GM18870 (cell line): ENCODE data around the gene SYNDIG1.

ENCODE experiments used
- ATAC-seq: cut with Tn5 transposase; IDR thresholded peaks from one replicate; pipeline ENCODE4 v1.9.1; 2021; ENCODE audit warnings: moderate library complexity; ENCODE audit not compliant: unreplicated experiment

The SYNDIG1 gene

DNA sequence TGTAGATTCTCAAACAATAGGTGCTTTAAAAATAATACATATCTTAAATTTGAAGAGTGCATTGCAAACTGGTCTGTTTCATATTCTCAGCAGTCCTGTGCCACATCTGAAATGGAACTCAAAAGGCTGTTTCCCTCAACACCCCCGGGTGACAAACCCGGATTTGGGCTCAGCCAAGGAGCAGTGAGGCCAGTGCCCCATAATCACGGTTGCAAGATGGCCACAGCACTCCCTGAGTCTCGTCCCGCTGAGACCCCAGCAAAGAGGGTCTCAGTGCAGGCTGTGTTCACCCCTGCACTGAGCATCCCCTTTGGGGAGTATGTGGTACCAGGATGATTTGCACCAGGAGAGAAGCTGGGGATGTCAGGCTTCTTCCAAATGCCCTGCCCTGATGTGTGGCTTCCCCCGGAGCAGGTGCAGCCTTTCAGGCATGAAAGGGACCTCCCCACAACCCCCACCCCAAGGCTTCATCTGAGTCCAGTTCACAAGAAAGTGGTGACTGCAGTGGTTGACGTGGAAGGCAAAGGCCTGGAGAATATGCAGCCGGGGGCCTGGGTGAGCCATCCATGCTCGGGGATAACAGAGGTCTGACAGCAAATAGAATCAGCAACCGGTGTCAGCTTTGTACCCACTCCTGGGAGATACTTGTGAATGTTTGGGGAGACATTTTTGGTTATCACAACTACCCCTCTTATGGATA, 202.9 kb downstream of the SYNDIG1 start:
- no peak for ATAC-seq

DNA sequence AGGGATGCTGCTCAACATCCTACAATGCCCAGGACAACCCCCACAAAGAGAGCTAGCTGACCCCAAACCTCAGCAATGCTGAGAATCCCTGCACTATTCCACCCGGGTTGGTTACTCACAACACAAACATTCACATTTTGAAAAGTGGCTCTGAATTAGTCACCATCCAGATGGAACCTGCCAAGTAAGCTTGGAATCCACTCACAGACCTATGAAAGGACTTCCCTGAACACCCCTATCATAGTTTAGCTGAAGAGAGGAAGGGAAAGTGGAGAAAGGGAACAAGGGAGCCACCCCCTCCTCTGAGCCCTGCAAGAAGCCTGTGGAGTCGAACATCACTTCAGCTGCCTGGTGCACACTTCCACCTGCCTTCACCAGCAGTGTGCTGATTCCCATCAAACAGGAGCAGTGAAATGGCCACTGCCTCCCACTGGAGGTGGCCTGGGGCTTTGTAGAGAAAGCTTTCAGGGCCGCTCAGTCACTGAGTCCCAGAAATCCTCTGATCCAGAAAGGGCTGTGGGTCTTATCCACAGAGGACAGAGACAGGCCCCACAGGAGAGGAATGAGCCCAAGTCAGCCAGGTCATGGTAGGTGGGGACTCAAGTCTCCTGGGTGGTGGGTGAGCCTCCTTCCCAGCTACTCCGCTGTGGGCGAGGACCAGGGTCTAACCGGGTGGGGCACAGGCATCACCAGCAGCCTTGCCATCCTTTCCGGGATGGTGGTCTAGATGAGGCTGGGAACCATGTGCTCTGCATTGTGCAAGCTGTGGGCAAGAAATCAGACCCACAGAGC, 203.7 kb downstream of the SYNDIG1 start:
- ATAC-seq = no peak

- ATAC-seq = no peak
Observed at GRCh38 chr20:24673678-24674570, 204.5 kb downstream of the SYNDIG1 start.

DNA sequence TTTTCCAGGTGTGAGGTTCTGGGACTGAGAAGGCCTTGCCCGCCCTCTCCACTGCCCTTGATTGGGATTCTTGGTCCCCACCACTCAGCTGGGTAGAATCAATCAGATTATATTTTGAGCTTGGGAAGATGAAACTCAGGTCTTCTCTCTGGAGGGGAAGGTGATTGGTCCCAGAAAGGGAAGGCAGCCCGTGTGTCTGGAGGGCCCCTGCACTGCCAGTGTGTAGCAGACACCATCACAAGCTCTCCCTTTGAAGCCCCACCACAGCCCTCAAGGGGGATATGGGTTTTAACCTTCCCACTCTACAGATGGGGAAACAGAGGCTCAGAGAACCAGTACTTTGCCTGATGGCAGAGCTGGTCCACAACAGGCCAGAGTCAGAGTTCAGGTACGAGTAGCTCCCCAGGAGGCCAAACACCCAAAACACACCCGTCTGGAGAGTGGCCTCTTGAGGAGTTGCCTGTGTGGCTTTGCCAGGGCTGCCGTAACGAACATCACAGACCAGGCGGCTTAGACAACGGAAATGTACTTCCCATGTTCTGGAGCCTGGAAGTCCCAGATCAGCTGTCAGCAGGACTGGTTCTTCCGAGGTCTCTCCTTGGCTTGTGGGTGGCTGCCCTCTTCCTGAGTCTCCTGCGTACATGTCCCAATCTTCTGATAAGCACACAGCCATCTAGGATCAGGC, 205.6 kb downstream of the SYNDIG1 start:
- ATAC-seq = no peak

DNA sequence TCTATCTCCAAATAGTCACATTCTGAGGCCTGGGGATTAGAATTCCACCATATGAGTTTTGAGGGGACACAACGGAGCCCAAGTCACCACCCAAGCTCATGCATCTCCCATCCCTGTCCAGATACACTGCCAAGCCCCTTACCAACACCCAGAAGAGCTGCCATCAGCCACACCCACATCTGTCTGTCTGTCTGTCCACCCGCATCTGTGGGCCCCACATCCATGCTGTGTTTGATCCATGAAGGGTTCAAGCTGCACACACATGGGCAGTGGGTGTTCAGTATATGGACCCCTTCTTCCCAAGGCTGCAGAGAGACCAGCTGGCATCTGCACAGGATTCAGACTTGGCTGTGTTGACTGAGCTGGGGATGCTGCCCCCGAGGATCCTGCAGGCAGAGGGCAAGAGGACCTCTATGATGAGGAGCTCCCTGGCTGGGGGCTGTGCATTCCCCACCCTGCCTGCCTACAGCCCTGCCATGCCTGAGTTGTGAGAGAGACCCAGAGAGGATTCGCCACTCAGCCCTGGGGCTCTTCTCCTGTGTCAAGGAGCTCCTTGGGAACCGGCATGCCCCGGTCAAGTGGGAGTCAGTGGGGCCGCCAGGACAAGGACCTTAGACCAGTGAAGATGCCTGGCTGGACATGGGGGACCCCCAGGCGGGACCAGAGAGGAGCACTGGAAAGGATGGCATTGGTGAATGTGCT, 206.4 kb downstream of the SYNDIG1 start:
- ATAC-seq = no peak

GRCh38 chr20:24676353-24676977, 207.0 kb downstream of the SYNDIG1 start:
- ATAC-seq = no peak

DNA sequence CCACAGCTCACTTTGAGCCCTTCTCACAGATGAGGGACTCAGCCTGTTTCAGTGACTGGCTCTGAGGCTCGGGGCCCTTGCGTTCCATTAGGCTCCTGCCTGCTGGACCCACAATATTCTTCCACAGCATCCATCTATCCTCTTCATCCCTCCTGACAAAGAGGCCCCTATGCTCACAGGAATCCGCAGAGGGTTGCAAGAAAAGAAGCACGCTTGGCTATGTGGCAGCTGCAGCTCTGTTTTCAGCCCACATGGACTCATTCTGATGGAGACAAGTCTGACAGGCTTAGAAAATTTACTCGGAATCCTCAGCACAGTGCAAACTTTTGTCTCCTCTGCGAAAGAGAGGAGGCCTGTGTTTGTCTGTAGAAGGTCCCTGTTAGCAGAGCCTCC, 207.5 kb downstream of the SYNDIG1 start:
- no peak for ATAC-seq

DNA sequence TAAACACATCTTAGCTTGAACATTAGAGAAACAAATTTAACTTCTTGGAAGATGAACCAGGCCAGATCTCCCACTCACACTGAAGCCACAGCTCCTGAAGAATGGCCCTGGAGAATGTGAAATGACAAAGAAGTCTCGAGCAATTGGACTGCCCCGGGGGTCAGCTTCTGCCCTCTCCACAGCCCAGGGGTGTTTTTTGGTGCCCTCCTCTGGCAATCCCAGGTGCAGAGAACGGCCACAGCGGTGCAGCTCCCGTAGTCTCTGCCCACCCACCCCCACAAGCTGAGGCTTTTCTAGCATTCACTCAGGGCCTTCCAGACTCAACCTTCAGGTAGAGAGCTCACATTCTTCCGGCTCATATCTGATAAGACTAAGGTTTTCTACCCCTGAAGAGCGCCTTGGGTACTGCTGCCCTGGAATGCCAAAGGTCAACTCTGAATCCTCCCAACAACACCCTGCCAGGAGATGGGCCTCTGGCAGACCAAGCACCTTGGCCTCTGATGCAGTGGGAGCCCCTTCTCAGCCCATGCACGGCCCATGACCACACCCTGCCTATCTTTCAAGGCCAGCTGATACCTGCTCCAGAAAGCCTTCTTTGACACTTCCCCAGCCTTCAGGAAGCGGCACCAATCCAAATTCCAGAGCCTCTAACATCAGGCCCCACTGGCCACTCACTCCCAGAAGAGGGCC, 208.3 kb downstream of the SYNDIG1 start:
- no peak for ATAC-seq

- ATAC-seq = no peak
Observed at GRCh38 chr20:24678351-24679106, 209.1 kb downstream of the SYNDIG1 start.

DNA sequence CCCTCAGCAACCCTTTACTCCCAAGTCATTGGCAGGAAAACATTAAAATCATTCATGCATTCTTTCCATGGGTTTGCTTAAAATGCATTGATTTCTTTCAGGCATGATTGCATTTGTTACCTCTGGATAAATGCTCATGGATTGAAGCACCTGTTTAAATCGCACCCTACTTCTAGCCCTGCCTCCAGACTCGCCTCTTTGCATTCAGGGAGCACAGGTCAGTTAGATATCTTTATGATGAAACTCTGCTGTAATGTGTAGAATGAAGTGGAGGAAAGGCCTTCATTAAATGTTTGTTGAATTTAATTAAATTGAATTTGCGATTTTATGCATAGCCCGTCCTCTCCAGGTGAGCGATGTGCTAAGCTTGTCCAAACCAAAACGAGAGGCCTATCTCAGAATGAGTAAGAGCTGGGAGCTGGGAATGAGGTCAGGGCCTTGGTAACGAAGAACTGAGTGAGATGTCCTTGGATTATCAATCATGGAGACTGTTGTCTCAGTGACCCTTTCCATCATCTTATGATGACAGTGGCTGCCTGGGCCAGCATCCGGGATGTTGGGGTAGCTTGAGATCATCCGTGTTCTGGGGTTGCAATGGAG, 210.1 kb downstream of the SYNDIG1 start:
- ATAC-seq = no peak

DNA sequence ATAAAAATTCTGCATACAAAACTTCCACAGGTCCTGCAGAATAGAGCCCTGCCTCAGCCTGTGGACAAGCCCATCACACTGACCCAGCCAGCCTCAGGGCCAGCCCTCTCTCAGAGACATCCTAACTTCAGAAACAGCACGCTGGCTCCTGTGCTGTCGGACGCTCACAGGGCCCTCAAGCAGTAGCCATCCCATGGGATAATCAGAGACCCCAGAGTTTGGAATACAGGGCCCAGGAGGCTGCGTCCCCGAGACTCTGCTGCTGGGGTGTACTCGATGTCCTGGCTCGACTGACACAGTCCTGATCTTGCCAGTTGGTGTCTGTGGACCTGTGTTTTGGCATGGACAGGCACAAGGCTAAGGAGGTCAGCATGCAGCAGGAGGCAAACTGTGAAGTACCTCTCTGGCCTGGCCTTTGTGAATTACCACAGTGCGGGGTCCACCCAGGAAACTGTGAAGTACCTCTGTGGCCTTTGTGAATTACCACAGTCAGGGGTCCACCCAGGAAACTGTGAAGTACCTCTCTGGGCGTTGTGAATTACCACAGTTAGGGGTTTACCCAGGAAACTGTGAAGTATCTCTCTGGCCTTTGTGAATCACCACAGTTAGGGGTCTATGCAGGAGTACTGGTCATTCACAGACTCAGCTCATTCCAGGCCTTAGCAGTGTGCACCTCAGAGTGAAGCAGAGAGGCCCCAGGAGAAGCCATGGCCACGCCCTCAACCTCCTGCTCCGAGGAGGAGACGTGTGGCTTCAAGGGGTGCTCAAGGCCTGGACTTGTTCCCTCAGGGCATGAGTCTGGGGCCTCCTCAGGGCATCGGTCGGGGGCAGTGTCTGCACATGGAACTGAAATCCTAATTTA, 212.4 kb downstream of the SYNDIG1 start:
- no peak for ATAC-seq

DNA sequence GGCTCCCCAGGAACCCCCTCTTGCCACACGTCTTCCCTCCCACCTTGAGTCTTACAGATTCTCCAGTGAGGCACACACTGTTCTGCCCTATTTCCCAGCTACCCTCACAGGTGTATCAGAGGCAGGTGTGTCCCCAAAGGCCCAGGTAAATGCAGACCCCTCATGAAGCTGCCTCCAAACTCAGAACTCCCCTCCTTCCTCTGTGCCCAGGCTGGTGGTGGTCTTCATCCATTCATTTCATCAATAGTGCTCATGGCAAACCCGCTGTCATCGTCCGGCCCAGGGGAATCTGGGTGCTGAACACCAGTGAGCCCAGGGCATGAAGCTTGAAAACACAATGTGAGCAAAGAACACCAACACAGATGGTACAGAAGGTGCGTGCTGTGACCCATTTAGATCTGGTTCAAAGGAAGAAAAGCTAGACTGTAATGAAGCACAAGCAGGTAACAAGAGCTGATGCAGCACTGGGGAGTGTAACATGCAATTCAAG, 213.1 kb downstream of the SYNDIG1 start:
- no peak for ATAC-seq

DNA sequence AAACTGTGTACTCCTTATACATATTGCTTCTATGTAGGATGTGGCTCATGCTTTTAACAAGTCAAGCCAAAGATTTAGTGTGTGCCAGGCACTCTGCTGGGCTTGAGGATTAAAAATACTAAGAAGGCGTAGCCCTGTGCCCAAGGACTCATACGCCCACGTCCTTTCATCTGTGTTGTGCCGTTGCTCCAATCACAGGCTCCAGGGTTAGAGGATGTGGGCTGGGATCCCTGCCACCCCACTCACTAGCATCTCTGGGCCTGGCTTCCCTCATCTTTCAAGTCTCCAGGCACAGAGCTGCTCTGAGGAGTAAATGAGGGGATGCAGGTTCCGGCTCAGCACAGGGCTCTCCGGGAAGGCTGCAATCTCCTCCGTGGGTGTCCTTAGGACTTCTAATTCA, 214.2 kb downstream of the SYNDIG1 start:
- ATAC-seq = no peak

DNA sequence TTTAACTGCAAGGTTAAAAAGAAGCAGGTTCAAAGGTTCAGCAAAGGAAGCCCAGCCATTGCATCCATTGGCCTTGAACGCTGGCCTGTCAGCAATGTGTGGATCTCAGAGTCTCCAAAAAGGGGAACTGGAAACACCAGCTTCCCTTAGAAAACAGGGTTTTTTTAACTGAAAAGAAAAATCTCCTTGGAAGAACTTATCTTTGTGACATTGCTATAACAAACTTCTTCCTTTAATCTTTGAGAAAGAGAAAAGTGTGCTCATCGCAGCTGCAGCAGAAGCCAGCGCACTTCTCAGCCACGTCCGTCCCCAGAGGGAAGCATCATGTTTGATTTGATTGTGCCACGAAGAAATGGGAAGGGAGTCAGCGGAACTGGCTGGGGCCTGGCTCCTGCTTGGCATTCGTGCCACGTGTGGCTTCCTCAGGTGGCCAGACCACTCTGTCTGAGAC, 215.0 kb downstream of the SYNDIG1 start:
- ATAC-seq = no peak

GRCh38 chr20:24684956-24685691, 215.7 kb downstream of the SYNDIG1 start:
- ATAC-seq = no peak

DNA sequence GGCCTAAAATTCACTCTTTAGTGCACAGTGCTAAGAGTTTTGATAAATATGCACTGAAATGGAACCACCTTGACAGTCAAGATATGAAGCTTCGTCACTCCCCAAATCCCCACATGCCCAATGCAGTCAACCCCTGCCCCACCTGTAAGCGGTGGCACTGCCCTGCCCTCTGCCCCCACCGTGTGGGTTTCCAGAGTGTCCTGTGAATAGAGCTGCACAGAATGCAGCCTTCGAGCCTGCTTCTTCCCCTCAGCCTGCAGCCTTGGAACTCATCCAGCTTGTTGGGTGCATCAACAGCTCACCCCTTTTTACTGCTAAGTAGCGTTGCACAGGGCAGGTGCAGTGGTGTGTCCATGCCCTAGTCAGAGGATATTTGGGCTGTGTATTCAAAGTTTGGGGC, 216.3 kb downstream of the SYNDIG1 start:
- no peak for ATAC-seq
